HG03064 (cell line): ENCODE results near the gene OR7G2.
"Not testable (repeated sequence)": the region's sequence is repeated elsewhere in the genome, so short reads cannot be mapped to it uniquely, and the experiment has no call there.

ENCODE experiments used
- ATAC-seq: cut with Tn5 transposase; IDR thresholded peaks from one replicate; pipeline ENCODE4 v1.9.1; 2021; ENCODE audit warnings: low read depth; ENCODE audit not compliant: unreplicated experiment

Gene OR7G2

DNA sequence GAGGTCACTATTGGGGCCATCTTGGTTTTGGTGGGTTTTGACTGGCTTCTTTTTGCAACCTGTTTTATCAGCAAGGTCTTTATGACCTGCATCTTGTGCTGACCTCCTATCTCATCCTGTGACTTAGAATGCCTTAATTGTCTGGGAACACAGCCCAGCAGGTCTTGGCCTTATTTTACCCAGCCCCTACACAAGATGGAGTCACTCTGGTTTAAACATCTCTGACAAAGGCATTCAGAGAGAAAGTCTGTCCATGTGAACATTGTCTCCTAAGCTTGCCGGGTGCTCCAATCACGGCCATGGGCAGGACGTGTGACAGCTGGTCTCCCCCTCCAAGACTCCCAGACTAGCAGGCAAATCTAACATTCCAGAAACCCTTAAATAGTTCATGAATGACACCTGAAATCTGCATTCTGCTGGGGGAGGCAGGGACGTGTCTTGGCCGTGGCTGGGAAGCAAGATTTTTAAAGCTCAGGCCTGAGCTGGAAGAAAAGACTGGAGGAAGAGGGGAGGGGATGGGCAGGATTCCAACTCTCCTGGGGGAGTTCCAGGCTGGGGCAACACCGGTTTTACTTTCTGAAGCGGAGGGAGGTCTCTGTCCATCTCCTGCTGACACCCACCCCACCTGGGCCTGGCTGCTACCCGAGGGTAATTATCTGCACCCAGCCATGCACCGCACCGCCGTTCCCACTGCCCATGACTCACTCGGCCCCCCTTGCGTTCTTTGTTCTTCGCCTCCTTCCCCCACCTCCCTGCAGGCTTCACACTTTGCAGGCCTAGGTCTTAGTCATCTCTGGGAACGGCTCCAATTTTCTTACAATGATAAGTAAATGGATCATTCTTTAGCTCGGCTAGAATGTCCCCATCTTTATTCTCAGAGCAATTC, 32.0 kb downstream of the OR7G2 start:
- ATAC-seq, result no peak

DNA sequence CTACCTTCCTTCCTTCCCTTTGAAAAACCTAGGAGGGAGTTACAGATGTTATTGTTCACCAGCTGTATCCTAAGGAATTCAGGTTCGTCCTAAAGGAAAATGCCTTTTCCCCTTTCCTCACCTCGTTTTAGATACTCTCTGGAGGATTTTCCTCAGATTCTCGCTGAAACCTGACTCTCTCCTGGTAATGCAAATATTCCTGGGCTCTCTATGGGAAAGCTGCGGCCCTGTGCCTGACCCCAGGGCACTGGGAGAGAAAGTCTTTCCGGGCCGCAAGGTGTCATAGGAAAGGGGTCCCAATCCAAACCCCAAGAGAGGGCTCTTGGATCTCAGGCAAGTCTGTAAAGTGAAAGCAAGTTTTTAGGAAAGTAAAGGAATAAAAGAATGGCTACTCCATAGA, 33.5 kb downstream of the OR7G2 start:
- no peak for ATAC-seq

DNA sequence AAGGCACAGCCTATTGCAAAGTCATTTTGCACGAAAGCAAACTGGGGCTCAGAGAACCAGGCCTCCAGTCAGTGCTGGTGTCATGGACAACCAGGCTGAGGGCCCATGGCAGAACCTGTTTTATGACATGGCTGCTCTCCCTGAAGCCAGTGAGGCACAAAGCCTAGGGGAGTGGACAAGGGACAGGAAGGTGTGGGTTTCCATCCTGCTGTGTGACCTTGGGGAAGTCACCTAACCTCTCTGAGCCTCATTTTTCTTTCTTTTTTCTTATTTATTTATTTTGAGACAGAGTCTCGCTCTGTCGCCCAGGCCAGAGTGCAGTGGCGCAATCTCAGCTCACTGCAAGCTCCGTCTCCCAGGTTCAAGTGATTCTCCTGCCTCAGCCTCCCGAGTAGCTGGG, 35.6 kb downstream of the OR7G2 start:
- ATAC-seq, result not testable (repeated sequence)

DNA sequence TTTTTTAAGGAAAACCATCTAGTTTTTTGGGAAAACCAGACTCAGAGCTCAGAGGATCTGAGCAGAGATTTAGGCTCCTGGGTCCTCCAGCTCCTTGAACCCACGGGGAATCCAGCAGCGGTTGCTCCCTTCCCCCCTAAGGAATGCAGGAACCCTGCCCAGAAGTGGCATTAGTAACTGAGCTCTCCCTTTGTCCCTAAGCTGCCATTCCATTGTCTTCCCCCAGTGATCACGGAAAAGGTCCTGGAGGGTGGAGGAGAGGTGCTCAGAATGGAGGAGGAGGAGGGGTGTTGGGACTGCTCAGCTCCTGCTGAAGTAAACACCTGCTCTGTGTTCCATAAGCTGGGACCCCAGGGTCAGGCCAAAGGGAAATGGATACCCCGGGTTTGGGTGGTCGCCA, 37.2 kb downstream of the OR7G2 start:
- no peak for ATAC-seq

DNA sequence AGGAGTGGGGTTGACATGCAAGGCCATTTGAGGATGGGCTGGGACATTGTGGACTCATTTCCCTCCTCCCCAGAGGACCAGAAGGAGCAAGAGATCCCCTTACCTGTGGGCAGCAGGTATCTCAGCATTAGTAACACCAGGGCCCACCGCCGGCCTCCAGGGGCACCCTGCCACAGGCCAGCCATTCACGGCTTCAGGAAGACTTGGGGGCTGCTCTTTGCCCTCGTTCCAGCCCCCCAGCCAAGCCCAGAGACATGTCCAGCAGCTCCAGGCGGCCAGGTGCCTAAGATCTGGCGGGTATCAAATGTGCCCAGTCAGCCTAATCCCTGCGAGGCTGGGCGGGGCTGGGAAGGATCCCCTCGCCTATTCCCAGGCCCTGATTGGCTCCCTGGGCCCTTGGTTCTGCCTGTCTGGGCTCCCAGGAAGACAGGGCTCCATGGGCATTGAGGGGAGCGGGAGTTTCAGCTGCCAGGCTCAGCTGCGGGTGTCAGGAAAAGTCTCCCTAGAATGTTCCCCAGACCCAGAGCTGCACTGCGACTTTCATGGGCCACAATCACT, 41.7 kb downstream of the OR7G2 start:
- no peak for ATAC-seq

DNA sequence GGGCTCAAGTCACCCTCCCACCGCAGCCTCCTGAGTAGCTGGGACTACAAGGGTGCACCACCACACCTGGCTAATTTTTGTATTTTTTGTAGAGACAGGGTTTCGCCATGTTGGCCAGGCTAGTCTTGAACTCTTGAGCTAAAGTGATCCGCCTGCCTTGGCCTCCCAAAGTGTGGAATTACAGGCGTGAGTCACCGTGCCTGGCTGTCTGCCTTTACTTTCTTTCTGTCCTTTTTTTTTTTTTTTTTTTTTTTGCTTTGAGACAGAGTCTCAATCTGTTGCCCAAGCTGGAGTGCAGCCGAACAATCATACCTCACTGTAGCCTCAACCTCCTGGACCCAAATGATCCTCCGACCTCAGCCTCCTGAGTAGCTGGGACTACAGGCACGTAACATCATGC, 45.4 kb downstream of the OR7G2 start:
- ATAC-seq, result no peak

DNA sequence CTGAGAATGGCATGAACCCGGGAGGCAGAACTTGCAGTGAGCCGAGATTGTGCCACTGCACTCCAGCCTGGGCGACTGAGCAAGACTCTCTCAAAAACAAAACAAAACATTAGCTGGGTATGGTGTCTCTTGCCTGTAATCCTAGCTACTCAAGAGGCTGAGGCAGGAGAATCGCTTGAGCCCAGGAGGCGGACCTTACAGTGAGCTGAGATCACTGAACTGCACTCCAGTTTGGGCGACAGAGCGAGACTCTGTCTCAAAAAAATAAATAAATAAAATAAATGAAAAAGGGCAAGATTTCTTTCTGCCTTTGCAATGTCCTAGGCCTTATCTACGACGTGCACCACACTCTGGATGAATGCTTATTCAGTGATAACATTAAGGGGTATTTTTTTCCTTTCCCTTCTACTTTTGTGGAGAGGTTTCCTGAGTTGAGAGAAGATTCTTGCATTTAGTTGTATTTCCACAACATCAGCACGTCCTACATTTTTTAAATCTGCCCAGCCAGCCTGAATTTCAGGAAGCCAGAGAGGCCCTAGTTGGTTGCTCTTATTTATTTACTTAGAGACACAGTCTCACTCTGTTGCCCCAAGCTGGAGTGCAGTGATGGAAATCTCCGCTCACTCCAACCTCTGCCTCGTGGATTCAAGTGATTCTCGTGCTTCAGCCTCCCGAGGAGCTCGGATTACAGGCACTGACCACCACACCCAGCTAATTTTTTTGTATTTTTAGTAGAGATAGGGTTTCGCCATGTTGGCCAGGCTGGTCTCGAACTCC, 46.5 kb downstream of the OR7G2 start:
- no peak for ATAC-seq

DNA sequence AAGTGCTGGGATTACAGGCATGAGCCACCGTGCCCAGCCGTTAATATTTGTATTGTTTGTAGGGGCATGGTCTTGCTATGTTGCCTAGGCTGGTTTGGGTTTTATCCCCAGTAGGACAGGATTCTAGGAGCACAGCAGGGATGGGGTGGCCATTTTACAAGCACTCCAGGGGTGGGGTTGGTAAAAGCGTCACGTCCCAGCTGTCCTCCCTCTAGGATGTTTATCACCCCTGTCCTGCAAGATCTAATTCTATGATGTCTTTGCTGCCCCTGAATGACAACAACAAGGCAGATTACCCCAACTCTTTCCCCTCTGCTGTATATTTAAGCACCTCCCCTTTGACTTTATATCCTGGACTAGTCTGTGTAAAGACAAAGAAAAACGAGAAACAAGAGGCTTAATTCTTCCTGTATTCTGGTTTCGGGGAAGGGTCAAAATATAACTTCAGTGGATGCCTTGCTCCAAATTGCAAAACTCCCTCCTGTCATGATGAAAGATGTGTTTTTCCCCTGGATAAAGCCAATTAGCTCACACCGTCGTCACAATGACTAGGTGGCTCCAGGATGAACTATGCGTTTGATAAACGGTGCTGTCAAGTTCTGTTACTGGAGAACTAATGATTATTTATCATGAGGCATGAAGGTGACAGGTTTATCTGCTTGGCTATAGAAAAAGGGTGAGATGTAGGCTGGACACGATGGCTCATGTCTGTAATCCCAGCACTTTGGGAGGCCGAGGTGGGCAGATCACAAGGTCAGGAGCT, 48.2 kb downstream of the OR7G2 start:
- ATAC-seq, result no peak

DNA sequence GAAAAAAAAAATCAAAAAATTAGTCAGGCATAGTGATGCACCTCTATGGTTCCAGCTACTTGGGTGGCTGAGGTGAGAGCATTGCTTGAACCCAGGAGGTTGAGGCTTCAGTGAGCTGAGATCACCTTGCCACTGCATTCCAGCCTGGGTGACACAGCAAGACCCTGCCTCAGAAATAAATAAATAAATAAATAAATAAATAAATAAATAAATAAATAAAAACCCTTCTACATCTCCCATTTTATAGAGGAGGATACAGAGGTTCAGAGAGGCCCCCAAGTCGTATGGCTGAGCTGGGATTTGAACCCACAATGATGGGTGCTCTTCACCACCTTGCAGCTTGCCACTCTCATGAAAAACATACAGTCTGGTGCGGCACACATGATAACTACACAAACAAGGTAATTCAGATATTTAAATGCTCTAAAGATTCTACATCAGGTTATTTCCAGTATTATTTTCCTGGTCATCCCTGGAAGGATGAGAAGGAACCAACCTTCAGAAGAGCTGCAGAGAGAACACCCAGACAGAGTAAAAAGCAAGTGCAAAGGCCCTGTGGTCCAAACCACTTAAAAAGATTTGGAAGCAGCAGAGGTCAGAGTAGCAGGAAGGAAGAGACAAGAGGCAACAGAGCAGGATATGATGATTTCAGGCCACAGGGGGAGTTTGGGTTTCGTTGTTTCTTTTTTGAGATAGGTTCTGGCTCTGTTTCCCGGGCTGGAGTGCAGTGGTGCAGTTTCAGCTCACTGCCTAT, 49.6 kb downstream of the OR7G2 start:
- ATAC-seq, result no peak

DNA sequence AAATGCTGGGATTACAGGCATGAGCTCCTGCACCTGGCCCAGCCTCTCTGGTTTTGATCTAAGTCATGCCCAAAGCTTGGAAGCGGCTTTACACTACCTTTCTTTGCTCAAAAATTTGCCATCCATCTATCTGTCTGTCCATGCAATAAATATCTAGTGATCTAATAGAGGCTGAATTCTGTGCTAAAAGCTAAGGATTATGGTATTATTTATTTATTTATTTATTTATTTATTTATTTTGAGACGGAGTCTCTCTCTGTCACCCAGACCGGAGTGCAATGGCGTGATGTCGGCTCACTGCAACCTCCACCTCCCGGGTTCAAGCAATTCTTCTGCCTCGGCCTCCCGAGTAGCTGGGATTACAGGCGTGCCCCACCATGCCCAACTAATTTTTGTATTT, 51.1 kb downstream of the OR7G2 start:
- ATAC-seq, result not testable (repeated sequence)

DNA sequence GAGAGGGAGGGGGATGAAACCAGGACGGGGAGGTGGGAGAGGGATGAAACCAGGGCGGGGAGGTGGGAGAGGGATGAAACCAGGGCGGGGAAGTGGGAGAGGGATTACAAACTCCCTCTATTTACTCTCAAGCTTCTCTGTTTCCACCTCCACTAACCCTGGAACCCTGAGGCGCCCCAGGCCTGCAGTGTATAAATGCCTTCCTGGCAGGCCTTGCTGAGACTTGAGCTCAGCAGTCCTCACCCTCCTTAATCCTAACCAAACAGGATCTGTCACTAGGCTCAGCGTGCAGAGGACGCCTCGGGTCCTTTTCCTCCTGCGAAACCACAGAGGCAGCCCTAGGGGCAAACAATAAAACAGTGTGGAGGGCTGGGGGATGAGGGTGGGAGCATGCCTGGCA, 52.5 kb downstream of the OR7G2 start:
- no peak for ATAC-seq

DNA sequence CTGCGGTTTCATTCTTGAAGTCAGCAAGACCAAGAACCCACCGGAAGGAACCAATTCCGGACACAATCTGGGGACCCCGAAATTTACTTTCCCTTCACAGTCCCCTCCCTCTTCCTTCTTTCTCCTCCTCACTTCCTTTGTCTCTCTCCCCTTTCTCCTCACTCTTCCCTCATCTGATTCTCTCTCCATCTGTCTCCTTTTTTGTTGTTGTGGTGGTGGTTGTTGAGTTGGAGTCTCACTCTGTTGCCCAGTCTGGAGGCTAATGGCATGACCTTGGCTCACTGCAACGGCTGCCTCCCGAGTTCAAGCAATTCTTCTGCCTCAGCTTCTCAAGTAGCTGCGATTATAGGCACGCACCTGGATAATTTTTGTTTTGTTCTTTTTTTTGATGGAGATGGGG, 53.1 kb downstream of the OR7G2 start:
- no peak for ATAC-seq

DNA sequence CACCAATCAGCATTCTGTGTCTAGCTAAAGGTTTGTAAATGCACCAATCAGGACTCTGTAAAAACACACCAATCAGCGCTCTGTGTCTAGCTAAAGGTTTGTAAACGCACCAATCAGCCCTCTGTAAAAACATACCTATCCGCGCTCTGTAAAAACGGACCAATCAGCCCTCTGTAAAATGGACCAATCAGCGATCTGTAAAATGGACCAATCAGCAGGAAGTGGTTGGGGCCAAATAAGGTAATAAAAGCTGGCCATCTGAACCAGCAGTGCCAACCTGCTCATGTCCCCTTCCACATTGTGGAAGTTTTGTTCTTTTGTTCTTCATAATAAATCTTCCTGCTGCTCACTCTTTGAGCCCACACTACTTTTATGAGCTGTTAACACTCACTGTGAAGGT, 53.6 kb downstream of the OR7G2 start:
- not testable (repeated sequence) for ATAC-seq

DNA sequence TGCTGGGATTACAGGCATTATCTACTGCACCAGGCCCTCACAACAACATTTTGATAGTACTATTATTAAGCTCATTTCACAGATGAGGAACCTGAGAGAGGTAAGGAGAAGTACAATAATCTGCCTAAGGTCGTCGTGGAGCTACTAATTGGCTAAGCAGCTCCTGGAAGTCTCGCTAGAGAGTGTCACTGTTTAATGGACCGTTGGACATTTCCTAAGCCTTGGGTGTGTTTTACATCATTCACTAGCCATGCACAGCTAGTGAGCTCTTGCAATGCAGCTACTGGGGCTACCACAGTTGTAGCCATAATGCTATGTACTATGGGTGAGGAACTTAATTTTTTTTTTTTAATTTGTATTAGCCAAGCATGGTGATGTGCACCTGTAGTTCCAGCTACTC, 54.4 kb downstream of the OR7G2 start:
- no peak for ATAC-seq
